ENCODE measurements around the gene FRY.

GRCh38 chr13:32214071-32214470, 182.5 kb downstream of the FRY start:
- TF ChIP-seq GABPA (IDR thresholded peaks at IDR 0.05; ENCODE audit: low read depth) (no peak), POLR2AphosphoS5 (IDR thresholded peaks at IDR 0.05; ENCODE audit: low read depth) (no peak)
- TF ChIP-seq, protein P1, sequence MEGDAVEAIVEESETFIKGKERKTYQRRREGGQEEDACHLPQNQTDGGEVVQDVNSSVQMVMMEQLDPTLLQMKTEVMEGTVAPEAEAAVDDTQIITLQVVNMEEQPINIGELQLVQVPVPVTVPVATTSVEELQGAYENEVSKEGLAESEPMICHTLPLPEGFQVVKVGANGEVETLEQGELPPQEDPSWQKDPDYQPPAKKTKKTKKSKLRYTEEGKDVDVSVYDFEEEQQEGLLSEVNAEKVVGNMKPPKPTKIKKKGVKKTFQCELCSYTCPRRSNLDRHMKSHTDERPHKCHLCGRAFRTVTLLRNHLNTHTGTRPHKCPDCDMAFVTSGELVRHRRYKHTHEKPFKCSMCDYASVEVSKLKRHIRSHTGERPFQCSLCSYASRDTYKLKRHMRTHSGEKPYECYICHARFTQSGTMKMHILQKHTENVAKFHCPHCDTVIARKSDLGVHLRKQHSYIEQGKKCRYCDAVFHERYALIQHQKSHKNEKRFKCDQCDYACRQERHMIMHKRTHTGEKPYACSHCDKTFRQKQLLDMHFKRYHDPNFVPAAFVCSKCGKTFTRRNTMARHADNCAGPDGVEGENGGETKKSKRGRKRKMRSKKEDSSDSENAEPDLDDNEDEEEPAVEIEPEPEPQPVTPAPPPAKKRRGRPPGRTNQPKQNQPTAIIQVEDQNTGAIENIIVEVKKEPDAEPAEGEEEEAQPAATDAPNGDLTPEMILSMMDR (IDR thresholded peaks at IDR 0.05; ENCODE audit: insufficient read depth, low read length): no peak

Data from HL-60 (cell line).